Esophagus muscularis mucosa (tissue), 2 donors: ENCODE measurements around the gene SLC29A2.

ENCODE experiments used
- POLR2A ChIP-seq: fragments of 450-650 bp; IDR thresholded peaks from one replicate; pipeline ENCODE4 v1.6.1; 2017; ENCODE audit warnings: antibody characterized with exemption, moderate library complexity, mild to moderate bottlenecking, low read depth
- POLR2AphosphoS5 ChIP-seq, 2 donors: sonication (generic); formaldehyde crosslinking; IDR thresholded peaks; one replicate each; pipeline ENCODE4 v1.6.1; 2017; ENCODE audit warnings: antibody characterized with exemption in 2 of 2

GRCh38 chr11:66344550-66345315 lies 26.8 kb downstream of the SLC29A2 start, which contains the start of gene BRMS1:
- TF ChIP-seq POLR2A (peak; percentile 79), POLR2AphosphoS5 (IDR thresholded peaks at IDR 0.05) (peak; percentile 98 to 99)
